Ascending aorta (tissue), 2 donors: ENCODE measurements around the gene KCNG2. TPM values are rescaled to one million over a fixed set of nuclear protein-coding genes. Genes with fewer than 3 reads are reported as not detected.
A peak's percentile ranks its signal among the peaks of the same experiment; 100 is the strongest.

Experiments used
- DNase-seq, 2 donors: peaks; one replicate each; pipeline ENCODE4 v3.0.0-alpha.2; 2019; ENCODE audit warnings: low spot score in 2 of 2
- H3K27ac ChIP-seq, 2 donors: fragments of 200-600 bp; sonication (generic); one replicate each; pipeline ENCODE4 v1.5.1; 2016 to 2017; ENCODE audit warnings: mild to moderate bottlenecking in 1 of 2
- H3K27me3 ChIP-seq: fragments of 200-600 bp; sonication (generic); one replicate; pipeline ENCODE4 v1.5.1; 2017
- H3K36me3 ChIP-seq, 2 donors: fragments of 200-600 bp; sonication (generic); one replicate each; pipeline ENCODE4 v1.5.1; 2016
- H3K4me1 ChIP-seq, 2 donors: fragments of 200-600 bp; sonication (generic); one replicate each; pipeline ENCODE4 v1.5.1; 2016 to 2017; ENCODE audit warnings: mild to moderate bottlenecking in 1 of 2
- H3K4me3 ChIP-seq, 2 donors: fragments of 200-600 bp; sonication (generic); one replicate each; pipeline ENCODE4 v1.5.1; 2016 to 2017; ENCODE audit warnings: mild to moderate bottlenecking in 1 of 2
- H3K9me3 ChIP-seq, 2 donors: fragments of 200-600 bp; sonication (generic); one replicate each; pipeline ENCODE4 v1.5.1; 2016
- intact Hi-C: fragments of 100-400 bp; cut with DNase I; formaldehyde crosslinking; loops from one replicate; pipeline ENCODE4 v1.15.1; 2023
- total RNA-seq: library from RNA; depleted of rRNA; stranded (reverse); fragments of >200 nt; gene quantifications from one replicate; pipeline ENCODE4 v1.1.0, GENCODE V29; 2016
- TF ChIP-seq, protein P1 (sequence below), 3 experiments: fragments of 200-600 bp in 2 of 3; fragments of 450-650 bp in 1 of 3; sonication (generic) in 2 of 3; IDR thresholded peaks; one replicate each; pipeline ENCODE4 v1.5.1; 2016 to 2019; ENCODE audit warnings: antibody characterized with exemption in 3 of 3, mild to moderate bottlenecking in 1 of 3, moderate library complexity in 1 of 3

The KCNG2 gene
- total RNA-seq, 1 donor from 2014 or later = not detected

DNA sequence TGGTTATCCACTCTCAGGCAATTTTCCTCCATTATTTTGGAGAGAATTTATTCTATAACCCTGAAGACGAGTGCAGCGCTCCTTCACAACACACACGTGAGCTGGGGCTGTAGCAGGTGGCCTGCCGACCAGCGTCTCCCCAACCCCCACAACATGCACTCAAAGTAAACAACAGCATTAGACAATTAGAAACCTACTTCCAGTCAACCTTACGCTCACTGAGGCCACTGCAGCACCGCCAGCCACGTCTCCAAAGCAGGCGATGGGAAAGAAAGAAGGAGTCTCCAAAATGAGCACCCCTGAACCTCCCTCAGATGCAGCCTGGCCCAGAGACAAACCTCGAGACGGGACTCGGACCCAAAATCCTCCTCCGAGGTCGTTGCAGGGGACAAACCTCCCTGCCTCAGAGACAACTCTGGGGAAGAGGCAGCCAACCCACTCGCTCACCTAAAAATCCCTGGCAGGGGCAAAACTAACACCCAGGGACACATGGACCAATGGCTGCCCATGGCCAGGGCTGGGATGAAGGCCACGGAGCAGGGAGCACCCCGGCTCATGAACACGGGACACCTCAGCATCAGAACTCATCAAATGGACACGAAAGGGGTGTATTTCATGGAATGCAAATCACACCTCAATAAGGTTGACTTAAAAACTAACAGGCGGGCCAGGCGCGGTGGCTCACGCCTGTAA is 151.1 kb downstream of the KCNG2 start:
- Histone ChIP-seq H3K27me3 (no peaks in the 10 kb centered on the region), H3K9me3 (no peaks in the 10 kb centered on the region), H3K36me3 (no peaks in the 10 kb centered on the region), H3K4me1 (peaks cover 11 to 23% of the 10 kb centered on the region in 2 donors), H3K4me3 (peak overlapping the region in 1 of 2 donors; percentile 100), H3K27ac (no peak overlapping the region)
- TF ChIP-seq, protein P1, sequence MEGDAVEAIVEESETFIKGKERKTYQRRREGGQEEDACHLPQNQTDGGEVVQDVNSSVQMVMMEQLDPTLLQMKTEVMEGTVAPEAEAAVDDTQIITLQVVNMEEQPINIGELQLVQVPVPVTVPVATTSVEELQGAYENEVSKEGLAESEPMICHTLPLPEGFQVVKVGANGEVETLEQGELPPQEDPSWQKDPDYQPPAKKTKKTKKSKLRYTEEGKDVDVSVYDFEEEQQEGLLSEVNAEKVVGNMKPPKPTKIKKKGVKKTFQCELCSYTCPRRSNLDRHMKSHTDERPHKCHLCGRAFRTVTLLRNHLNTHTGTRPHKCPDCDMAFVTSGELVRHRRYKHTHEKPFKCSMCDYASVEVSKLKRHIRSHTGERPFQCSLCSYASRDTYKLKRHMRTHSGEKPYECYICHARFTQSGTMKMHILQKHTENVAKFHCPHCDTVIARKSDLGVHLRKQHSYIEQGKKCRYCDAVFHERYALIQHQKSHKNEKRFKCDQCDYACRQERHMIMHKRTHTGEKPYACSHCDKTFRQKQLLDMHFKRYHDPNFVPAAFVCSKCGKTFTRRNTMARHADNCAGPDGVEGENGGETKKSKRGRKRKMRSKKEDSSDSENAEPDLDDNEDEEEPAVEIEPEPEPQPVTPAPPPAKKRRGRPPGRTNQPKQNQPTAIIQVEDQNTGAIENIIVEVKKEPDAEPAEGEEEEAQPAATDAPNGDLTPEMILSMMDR (IDR thresholded peaks at IDR 0.05) = no peak
- intact Hi-C loops = no loop called here
- peak in 1 of 2 donors; percentile 54 for DNase-seq

Other genes starting within 250 kb of the KCNG2 start
- 31.7 TPM for gene CTDP1, start 118.1 kb upstream of the KCNG2 start, total RNA-seq
- gene SLC66A2, start 153.7 kb downstream of the KCNG2 start, total RNA-seq = 52.9 TPM
- gene HSBP1L1, start 166.7 kb downstream of the KCNG2 start, total RNA-seq = 1.3 TPM
- gene TXNL4A, start 190.6 kb downstream of the KCNG2 start, total RNA-seq = 16.5 TPM
- 23.1 TPM for gene RBFA, start 236.5 kb downstream of the KCNG2 start, total RNA-seq